ENCODE results near the gene SNX30. TPM values are rescaled to one million over a fixed set of nuclear protein-coding genes. Genes with fewer than 3 reads are reported as not detected.

SNX30 gene
- total and polyA plus RNA-seq, 2 experiments from 2014 or later: 8.5 to 26.7 TPM

DNA sequence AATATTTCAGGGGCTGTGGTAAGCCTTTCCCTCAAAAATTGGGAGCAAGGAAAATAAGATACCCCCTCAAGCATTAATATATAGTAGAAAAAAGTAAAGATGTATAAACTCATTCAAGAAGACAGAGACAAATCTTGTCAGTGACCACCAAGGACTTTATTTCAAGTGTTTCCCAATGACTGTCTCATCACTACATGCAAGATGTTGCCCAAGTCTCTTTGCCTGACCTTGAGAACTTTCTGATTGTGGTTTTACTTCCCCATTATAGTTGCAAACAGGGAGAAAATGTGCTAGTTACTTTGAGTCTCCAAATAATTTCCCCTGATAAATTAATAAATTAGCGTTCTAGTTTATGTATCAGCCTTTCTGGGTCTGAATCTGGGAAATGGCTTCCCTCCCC lies 144.1 kb downstream of the SNX30 start:
- Histone ChIP-seq H3K79me2 (ENCODE audit: insufficient read depth) (no peaks in the 10 kb centered on the region), H3K27ac (no peak overlapping the region), H3K9me2 (ENCODE audit: insufficient read depth) (no peaks in the 10 kb centered on the region), H3F3A (ENCODE audit: insufficient read depth) (no peaks in the 10 kb centered on the region), H3K4me1 (ENCODE audit: insufficient read depth) (0 out of 2 replicates have a peak, but pooled peaks cover 14% of the 10 kb centered on the region), H2AFZ (no peak overlapping the region), H3K4me3 (no peak overlapping the region), H4K20me1 (ENCODE audit: insufficient read depth) (no peaks in the 10 kb centered on the region), H3K4me2 (ENCODE audit: unreplicated experiment) (no peak overlapping the region), H3K9ac (no peak overlapping the region), H3K9me3 (ENCODE audit: low read depth) (no peaks in the 10 kb centered on the region), H3K27me3 (replicated peaks; ENCODE audit: insufficient read depth) (no peaks in the 10 kb centered on the region), H3K36me3 (ENCODE audit: low read depth) (no peaks in the 10 kb centered on the region)
- TF ChIP-seq EZH2phosphoT487 (IDR thresholded peaks at IDR 0.05; ENCODE audit: insufficient read depth, low read depth) (no peak), EZH2 (IDR thresholded peaks at IDR 0.05; ENCODE audit: insufficient read depth, poor library complexity, severe bottlenecking) (no peak)
- in situ Hi-C loops (cut with MboI): no loop called here
- DNase-seq: no peak
- 83 to 88% methylated on average over 1 of the region's 1 CpG for WGBS, 2 experiments (ENCODE audit: low coverage in 1 of 2, low lambda C conversion rate in 2 of 2, missing lambda C conversion rate in 2 of 2)

DNA sequence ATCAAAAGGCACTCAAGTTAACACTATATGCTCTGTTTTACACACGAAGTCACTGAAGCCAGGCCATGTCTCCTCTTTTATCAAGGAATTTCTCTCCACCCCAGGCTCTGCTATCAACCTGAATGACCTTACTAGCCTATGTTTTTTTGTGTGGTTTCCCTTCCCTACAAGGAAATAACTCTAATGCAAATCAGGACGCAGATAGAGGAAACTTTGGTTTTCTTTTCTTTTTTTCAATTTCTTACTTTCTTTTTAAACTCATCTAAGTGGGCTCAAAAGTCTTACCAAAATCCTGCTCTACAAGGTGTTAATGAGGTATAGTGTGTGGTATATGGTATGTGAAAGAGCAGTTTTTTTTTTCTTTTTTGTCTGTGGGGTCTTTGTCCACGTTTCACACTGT lies 145.6 kb downstream of the SNX30 start:
- no peak for DNase-seq
- no peak overlapping the region for H2AFZ ChIP-seq
- H3K27ac ChIP-seq: no peak overlapping the region
- H4K20me1 ChIP-seq (ENCODE audit: insufficient read depth): no peaks in the 10 kb centered on the region
- H3K36me3 ChIP-seq (ENCODE audit: low read depth): no peaks in the 10 kb centered on the region
- no peak overlapping the region for H3K4me3 ChIP-seq
- in situ Hi-C loops (cut with MboI): no loop called here
- no peaks in the 10 kb centered on the region for H3K79me2 ChIP-seq (ENCODE audit: insufficient read depth)
- no peaks in the 10 kb centered on the region for H3K9me3 ChIP-seq (ENCODE audit: low read depth)
- H3K4me1 ChIP-seq (ENCODE audit: insufficient read depth): 0 out of 2 replicates have a peak, but pooled peaks cover 14% of the 10 kb centered on the region
- no peak for TF ChIP-seq EZH2 (IDR thresholded peaks at IDR 0.05; ENCODE audit: insufficient read depth, poor library complexity, severe bottlenecking)
- no peak for TF ChIP-seq EZH2phosphoT487 (IDR thresholded peaks at IDR 0.05; ENCODE audit: insufficient read depth, low read depth)
- no peak overlapping the region for H3K4me2 ChIP-seq (ENCODE audit: unreplicated experiment)
- 17 to 23% methylated on average over 3 of the region's 3 CpGs for WGBS, 2 experiments (ENCODE audit: low coverage in 1 of 2, low lambda C conversion rate in 2 of 2, missing lambda C conversion rate in 2 of 2)
- no peaks in the 10 kb centered on the region for H3K9me2 ChIP-seq (ENCODE audit: insufficient read depth)
- no peak overlapping the region for H3K9ac ChIP-seq
- no peaks in the 10 kb centered on the region for H3F3A ChIP-seq (ENCODE audit: insufficient read depth)
- H3K27me3 ChIP-seq (replicated peaks; ENCODE audit: insufficient read depth): no peaks in the 10 kb centered on the region

DNA sequence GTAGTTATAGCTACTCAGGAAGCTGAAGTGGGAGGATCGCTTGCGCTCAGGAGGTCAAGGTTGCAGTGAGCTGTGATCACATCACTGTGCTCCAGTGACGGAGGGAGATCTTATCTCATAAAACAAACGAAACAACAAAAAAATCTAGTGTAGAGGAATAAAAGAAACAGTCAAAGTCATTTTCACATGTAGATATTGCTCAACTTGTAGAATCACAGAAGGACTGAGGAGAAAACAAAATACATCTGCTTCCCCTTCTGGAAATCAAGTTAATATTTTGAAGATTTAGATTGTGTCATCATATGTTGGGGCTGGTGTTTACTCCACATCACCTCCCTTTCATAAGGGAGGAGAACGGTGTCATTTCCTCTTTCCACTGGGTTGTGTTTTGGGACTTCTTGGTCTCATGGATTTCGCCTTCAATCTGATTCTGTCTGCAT lies 148.3 kb downstream of the SNX30 start:
- Histone ChIP-seq H3K27me3 (replicated peaks; ENCODE audit: insufficient read depth) (no peaks in the 10 kb centered on the region), H3K4me2 (ENCODE audit: unreplicated experiment) (no peak overlapping the region), H3K36me3 (ENCODE audit: low read depth) (no peaks in the 10 kb centered on the region), H3F3A (ENCODE audit: insufficient read depth) (no peaks in the 10 kb centered on the region), H3K4me3 (no peak overlapping the region), H4K20me1 (ENCODE audit: insufficient read depth) (no peaks in the 10 kb centered on the region), H3K27ac (no peak overlapping the region), H3K9me2 (ENCODE audit: insufficient read depth) (no peaks in the 10 kb centered on the region), H3K4me1 (ENCODE audit: insufficient read depth) (peaks cover 6% of the 10 kb centered on the region), H2AFZ (no peak overlapping the region), H3K79me2 (ENCODE audit: insufficient read depth) (no peaks in the 10 kb centered on the region), H3K9me3 (ENCODE audit: low read depth) (no peaks in the 10 kb centered on the region), H3K9ac (no peak overlapping the region)
- in situ Hi-C loops (cut with MboI): no loop called here
- 29 to 31% methylated on average over 6 of the region's 6 CpGs for WGBS, 2 experiments (ENCODE audit: low coverage in 1 of 2, low lambda C conversion rate in 2 of 2, missing lambda C conversion rate in 2 of 2)
- peak; percentile 10 for DNase-seq
- TF ChIP-seq EZH2 (IDR thresholded peaks at IDR 0.05; ENCODE audit: insufficient read depth, poor library complexity, severe bottlenecking) (no peak), EZH2phosphoT487 (IDR thresholded peaks at IDR 0.05; ENCODE audit: insufficient read depth, low read depth) (no peak)

DNA sequence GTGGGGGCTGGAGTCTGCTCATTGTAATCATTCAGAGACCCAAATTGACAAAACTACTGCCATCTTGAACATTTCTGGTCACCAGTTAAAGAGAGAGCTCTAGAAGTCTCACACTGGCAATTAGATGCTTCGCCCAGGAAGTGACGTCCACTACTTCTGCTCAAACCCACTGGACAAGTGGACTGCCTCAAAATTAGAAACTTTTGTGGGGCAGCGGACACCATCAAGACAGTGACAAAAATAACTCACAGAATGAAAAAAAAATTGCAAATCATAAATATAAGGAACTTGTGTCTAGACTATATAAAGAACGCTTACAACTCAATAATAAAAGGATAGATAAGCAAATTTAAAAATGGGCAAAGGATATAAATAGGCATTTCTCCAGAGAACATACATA lies 149.9 kb downstream of the SNX30 start:
- H3K9me2 ChIP-seq (ENCODE audit: insufficient read depth): no peaks in the 10 kb centered on the region
- H3K27me3 ChIP-seq (replicated peaks; ENCODE audit: insufficient read depth): no peaks in the 10 kb centered on the region
- TF ChIP-seq EZH2phosphoT487 (IDR thresholded peaks at IDR 0.05; ENCODE audit: insufficient read depth, low read depth): no peak
- no peak for TF ChIP-seq EZH2 (IDR thresholded peaks at IDR 0.05; ENCODE audit: insufficient read depth, poor library complexity, severe bottlenecking)
- H3K27ac ChIP-seq: no peak overlapping the region
- H3K79me2 ChIP-seq (ENCODE audit: insufficient read depth): no peaks in the 10 kb centered on the region
- H3F3A ChIP-seq (ENCODE audit: insufficient read depth): no peaks in the 10 kb centered on the region
- H3K4me2 ChIP-seq (ENCODE audit: unreplicated experiment): no peak overlapping the region
- 77 to 78% methylated on average over 4 of the region's 4 CpGs for WGBS, 2 experiments (ENCODE audit: low coverage in 1 of 2, low lambda C conversion rate in 2 of 2, missing lambda C conversion rate in 2 of 2)
- H3K9me3 ChIP-seq (ENCODE audit: low read depth): no peaks in the 10 kb centered on the region
- H3K9ac ChIP-seq: no peak overlapping the region
- H2AFZ ChIP-seq: no peak overlapping the region
- H3K4me1 ChIP-seq (ENCODE audit: insufficient read depth): peaks cover 5% of the 10 kb centered on the region
- H3K4me3 ChIP-seq: no peak overlapping the region
- H4K20me1 ChIP-seq (ENCODE audit: insufficient read depth): no peaks in the 10 kb centered on the region
- in situ Hi-C loops (cut with MboI): no loop called here
- no peaks in the 10 kb centered on the region for H3K36me3 ChIP-seq (ENCODE audit: low read depth)
- DNase-seq: no peak

DNA sequence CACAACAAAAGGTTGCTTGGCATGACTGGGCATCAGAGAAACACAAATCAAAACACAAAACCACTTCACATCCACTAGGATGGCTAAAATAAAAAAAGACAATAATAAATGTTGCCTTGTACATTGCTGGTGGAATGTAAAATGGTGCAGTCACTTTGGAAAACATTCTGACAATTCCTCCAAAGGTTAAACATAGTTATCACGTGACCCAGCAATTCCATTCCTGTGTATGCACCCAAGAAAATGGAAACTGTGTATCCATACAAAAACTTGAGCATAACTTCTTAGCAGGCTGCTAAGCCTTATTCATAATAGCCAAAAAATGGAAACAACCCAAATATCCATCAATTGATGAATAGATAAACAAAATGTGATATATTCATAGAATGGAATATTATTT lies 150.3 kb downstream of the SNX30 start:
- no peak for TF ChIP-seq EZH2 (IDR thresholded peaks at IDR 0.05; ENCODE audit: insufficient read depth, poor library complexity, severe bottlenecking)
- no peak for TF ChIP-seq EZH2phosphoT487 (IDR thresholded peaks at IDR 0.05; ENCODE audit: insufficient read depth, low read depth)
- in situ Hi-C loops (cut with MboI): no loop called here
- Histone ChIP-seq H3K27me3 (replicated peaks; ENCODE audit: insufficient read depth) (no peaks in the 10 kb centered on the region), H2AFZ (no peak overlapping the region), H3K36me3 (ENCODE audit: low read depth) (no peaks in the 10 kb centered on the region), H3K4me3 (no peak overlapping the region), H3F3A (ENCODE audit: insufficient read depth) (no peaks in the 10 kb centered on the region), H3K9me3 (ENCODE audit: low read depth) (no peaks in the 10 kb centered on the region), H3K79me2 (ENCODE audit: insufficient read depth) (no peaks in the 10 kb centered on the region), H3K4me2 (ENCODE audit: unreplicated experiment) (no peak overlapping the region), H3K9me2 (ENCODE audit: insufficient read depth) (no peaks in the 10 kb centered on the region), H3K27ac (no peak overlapping the region), H3K9ac (no peak overlapping the region), H4K20me1 (ENCODE audit: insufficient read depth) (no peaks in the 10 kb centered on the region), H3K4me1 (ENCODE audit: insufficient read depth) (peaks cover 5% of the 10 kb centered on the region)
- WGBS, 2 experiments (ENCODE audit: low coverage in 1 of 2, low lambda C conversion rate in 2 of 2, missing lambda C conversion rate in 2 of 2): 68 to 70% methylated on average over 1 of the region's 1 CpG
- no peak for DNase-seq
